GM18867 (cell line): ENCODE data around the gene SPAG7.

ENCODE experiments used
- ATAC-seq: cut with Tn5 transposase; IDR thresholded peaks from one replicate; pipeline ENCODE4 v1.9.1; 2021; ENCODE audit warnings: mild to moderate bottlenecking, moderate library complexity; ENCODE audit not compliant: unreplicated experiment

Gene SPAG7

GRCh38 chr17:4950746-4951204, 16.8 kb downstream of the SPAG7 start, which contains the start of gene ENO3:
Gene ENO3, plus strand, starts transcription at chr17:4951119. Its CDS starts 711 bp downstream, at chr17:4951830.
- ATAC-seq: no peak

GRCh38 chr17:4950075-4950745, 17.4 kb downstream of the SPAG7 start:
- ATAC-seq: peak; percentile 2

- peak; percentile 33 for ATAC-seq
Measured at GRCh38 chr17:4949321-4950074, 18.1 kb downstream of the SPAG7 start.

- peak; percentile 41 for ATAC-seq
Measured at GRCh38 chr17:4948931-4949320, 18.7 kb downstream of the SPAG7 start.

GRCh38 chr17:4948166-4948930, 19.3 kb downstream of the SPAG7 start, which contains the start of gene PFN1:
Gene PFN1, minus strand, starts transcription at chr17:4948530. Its CDS starts 136 bp downstream, at chr17:4948394.
- peak; percentile 19 for ATAC-seq

- peak; percentile 15 for ATAC-seq
Measured at GRCh38 chr17:4947411-4948165, 20.0 kb downstream of the SPAG7 start.

- ATAC-seq: no peak
Measured at GRCh38 chr17:4947010-4947410, 20.6 kb downstream of the SPAG7 start.

GRCh38 chr17:4946312-4946976, 21.2 kb downstream of the SPAG7 start:
- ATAC-seq: no peak

GRCh38 chr17:4945944-4946280, 21.7 kb downstream of the SPAG7 start:
- no peak for ATAC-seq

- ATAC-seq: no peak
Measured at GRCh38 chr17:4945176-4945943, 22.3 kb downstream of the SPAG7 start.

- ATAC-seq: no peak
Measured at GRCh38 chr17:4944554-4945175, 23.0 kb downstream of the SPAG7 start.

- no peak for ATAC-seq
Measured at GRCh38 chr17:4944163-4944553, 23.5 kb downstream of the SPAG7 start.

- no peak for ATAC-seq
Measured at GRCh38 chr17:4942760-4943508, 24.7 kb downstream of the SPAG7 start.

GRCh38 chr17:4941319-4941610, 26.4 kb downstream of the SPAG7 start:
- no peak for ATAC-seq

- no peak for ATAC-seq
Measured at GRCh38 chr17:4940555-4941318, 26.9 kb downstream of the SPAG7 start.

- ATAC-seq: peak; percentile 81
Measured at GRCh38 chr17:4939796-4940554, 27.6 kb downstream of the SPAG7 start, which contains the start of the genes RNF167 and SLC25A11. Gene RNF167, plus strand, starts transcription at chr17:4940268. Its CDS starts 642 bp downstream, at chr17:4940910. Gene SLC25A11, minus strand, starts transcription at chr17:4940046. Its CDS starts 136 bp downstream, at chr17:4939910.

GRCh38 chr17:4939546-4939795, 28.1 kb downstream of the SPAG7 start:
- peak; percentile 12 for ATAC-seq
